HUES48 (cell line): ENCODE data around the gene GJB3.
"Not testable (repeated sequence)": the region's sequence is repeated elsewhere in the genome, so short reads cannot be mapped to it uniquely, and the experiment has no call there.

Experiments
- H3K27ac ChIP-seq: one replicate; pipeline ENCODE4 v1.7.0; 2013; ENCODE audit warnings: low read depth, low read length, inconsistent platforms
- H3K27me3 ChIP-seq: 2 replicates; pipeline ENCODE4 v1.6.1; 2013; ENCODE audit warnings: mild to moderate bottlenecking, low read length; ENCODE audit not compliant: control insufficient read depth, insufficient read depth
- H3K36me3 ChIP-seq: 2 replicates; pipeline ENCODE4 v1.6.1; 2013; ENCODE audit warnings: low read length; ENCODE audit not compliant: control insufficient read depth, insufficient read depth
- H3K4me1 ChIP-seq: 2 replicates; pipeline ENCODE4 v1.6.1; 2013; ENCODE audit warnings: mild to moderate bottlenecking, low read length; ENCODE audit not compliant: control insufficient read depth, insufficient read depth
- H3K4me3 ChIP-seq: 2 replicates; pipeline ENCODE4 v1.5.1; 2013; ENCODE audit warnings: mild to moderate bottlenecking, low read depth, low read length
- H3K9ac ChIP-seq: 2 replicates; pipeline ENCODE4 v1.6.1; 2013; ENCODE audit warnings: mild to moderate bottlenecking, low read depth, low read length, moderate library complexity
- H3K9me3 ChIP-seq: 2 replicates; pipeline ENCODE4 v1.6.1; 2013; ENCODE audit warnings: low read length; ENCODE audit not compliant: control insufficient read depth, insufficient read depth

Gene GJB3

DNA sequence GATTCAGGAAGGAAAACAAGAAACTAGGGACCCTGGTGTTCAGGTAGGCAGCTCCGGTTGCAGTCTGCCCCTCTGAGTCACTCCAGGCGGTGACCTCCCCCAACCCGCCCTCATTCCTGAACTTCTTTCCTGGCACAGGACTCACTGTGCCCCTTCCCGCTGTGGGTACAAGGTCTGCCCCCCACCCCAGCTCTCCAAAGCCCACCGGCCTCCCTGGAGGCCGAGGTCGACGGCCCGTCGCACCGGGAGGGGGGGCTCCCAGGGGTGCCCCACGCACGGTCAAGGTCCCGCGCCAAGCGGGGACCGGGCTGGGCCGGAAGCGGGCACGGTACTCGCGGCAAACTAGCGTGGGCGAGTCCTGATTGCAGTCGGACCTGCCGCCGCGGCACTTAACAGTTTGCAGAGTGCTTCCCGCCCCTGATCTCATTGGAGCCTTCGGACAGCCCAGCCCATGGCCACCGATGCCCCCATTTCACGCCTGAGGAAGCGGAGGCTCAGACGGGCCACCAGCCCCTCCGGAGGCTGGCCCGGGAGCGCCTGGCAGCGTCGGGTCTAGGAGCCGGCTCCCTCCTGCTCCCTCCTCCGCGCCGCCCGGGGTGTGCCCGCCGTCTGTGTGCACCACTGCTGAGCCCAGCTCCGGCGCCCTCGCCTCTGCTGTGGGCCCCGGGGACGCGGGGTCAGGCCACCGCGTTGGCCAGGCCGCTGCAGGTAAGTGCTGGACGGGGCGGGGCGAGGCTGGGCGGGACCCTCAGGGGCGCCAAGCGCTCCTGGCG is at the start of gene GJB3:
Gene GJB3 (plus strand): TSS at position 144 of the 773 bp plus-strand sequence. CDS start 3,549 bp downstream, outside the sequence.
- peaks cover 34% of the 10 kb centered on the region for H3K27me3 ChIP-seq
- H3K4me3 ChIP-seq: peak within 1 kb of the TSS; percentile 74
- H3K27ac ChIP-seq: no peak within 1 kb of the TSS
- peak within 1 kb of the TSS; percentile 35 for H3K9ac ChIP-seq
- no peaks in the 10 kb centered on the region for H3K9me3 ChIP-seq
- H3K36me3 ChIP-seq: no peaks in the 10 kb centered on the region
- peaks cover 10% of the 10 kb centered on the region; the same call in 1 of the 2 replicates for H3K4me1 ChIP-seq

DNA sequence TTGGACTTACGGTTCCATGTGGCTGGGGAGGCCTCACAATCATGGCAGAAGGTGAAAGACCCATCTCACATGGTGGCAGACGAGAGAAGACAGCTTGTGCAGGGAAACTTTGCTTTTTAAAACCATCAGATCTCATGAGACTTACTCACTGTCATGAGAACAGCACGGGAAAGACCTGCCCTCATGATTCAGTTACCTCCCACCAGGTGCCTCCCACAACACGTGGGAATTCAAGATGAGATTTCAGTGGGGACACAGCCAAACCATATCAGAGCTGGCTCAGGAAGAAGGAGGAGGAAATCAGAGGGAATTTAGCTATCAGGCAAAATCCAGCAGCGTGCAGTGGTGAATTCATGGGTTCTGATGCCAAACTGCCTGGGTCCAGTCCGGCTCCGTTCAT is 48.2 kb upstream of the GJB3 start:
- not testable (repeated sequence) for H3K27ac ChIP-seq, H3K4me1 ChIP-seq, H3K36me3 ChIP-seq, H3K4me3 ChIP-seq, H3K9ac ChIP-seq, H3K27me3 ChIP-seq, H3K9me3 ChIP-seq

DNA sequence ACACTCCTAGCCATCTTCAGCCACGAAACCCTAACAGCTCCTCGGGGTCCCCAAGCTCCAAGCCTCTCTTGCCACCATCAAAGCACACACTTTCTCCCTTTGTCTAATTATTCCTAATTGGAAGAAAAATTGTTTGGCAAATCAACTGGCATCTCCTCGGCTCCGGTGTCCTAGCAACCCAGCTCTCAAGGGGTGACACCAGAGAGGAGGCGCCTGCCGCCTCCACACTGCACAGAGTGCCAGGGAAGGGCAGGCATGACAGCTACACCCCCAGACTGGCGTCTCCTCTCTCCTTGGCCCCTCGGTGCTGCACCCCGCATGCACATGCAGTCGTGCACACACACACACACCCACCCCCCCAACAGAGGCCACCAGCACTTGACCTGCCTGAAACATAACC is 44.3 kb upstream of the GJB3 start:
- Histone ChIP-seq H3K4me3 (no peak overlapping the region), H3K36me3 (no peaks in the 10 kb centered on the region), H3K27ac (no peak overlapping the region), H3K27me3 (no peaks in the 10 kb centered on the region; the same call in 1 of the 2 replicates), H3K9me3 (no peaks in the 10 kb centered on the region), H3K9ac (no peak overlapping the region), H3K4me1 (no peaks in the 10 kb centered on the region)

DNA sequence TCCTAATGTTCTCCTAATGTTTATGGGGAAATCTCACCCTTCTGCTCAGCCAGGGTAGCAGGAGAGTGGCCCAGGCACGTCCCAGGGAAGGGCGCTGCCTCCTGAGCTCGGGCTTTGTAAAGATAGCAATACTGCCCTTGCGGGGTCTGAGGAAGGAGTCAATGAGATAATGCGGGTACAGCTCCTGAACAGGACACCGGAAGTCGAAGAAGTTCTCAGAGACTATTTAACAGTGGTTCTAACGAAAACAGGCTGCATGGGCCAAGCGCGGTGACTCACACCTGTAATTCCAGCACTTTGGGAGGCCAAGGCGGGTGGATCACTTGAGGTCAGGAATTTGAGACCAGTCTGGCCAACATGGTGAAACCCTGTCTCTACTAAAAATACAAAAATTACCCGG is 43.8 kb upstream of the GJB3 start:
- not testable (repeated sequence) for H3K36me3 ChIP-seq, H3K27ac ChIP-seq, H3K4me3 ChIP-seq, H3K9ac ChIP-seq, H3K27me3 ChIP-seq, H3K9me3 ChIP-seq, H3K4me1 ChIP-seq

DNA sequence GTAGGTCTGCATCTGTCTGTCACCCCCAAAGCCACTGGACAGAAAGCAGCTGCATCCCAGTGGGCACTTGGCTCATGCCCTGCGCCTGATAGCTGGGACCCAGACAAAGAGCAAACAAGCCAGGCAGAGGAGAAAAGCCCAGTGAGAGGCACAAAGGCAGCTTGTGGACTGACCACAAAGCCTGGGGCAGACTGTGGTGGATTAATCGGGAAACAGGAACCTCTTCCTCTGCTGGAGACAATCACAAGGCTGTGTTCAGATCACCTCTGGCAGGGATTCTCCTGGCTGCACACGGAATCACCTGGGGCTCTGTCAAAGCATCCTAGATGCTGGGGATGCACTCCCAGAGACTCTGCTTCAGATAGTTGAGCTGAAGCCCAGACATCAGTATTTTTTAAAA is 41.4 kb upstream of the GJB3 start:
- H3K4me1 ChIP-seq: no peaks in the 10 kb centered on the region
- no peaks in the 10 kb centered on the region for H3K9me3 ChIP-seq
- no peak overlapping the region for H3K9ac ChIP-seq
- no peak overlapping the region for H3K4me3 ChIP-seq
- no peaks in the 10 kb centered on the region for H3K36me3 ChIP-seq
- no peak overlapping the region for H3K27ac ChIP-seq
- H3K27me3 ChIP-seq: peaks cover 6% of the 10 kb centered on the region

DNA sequence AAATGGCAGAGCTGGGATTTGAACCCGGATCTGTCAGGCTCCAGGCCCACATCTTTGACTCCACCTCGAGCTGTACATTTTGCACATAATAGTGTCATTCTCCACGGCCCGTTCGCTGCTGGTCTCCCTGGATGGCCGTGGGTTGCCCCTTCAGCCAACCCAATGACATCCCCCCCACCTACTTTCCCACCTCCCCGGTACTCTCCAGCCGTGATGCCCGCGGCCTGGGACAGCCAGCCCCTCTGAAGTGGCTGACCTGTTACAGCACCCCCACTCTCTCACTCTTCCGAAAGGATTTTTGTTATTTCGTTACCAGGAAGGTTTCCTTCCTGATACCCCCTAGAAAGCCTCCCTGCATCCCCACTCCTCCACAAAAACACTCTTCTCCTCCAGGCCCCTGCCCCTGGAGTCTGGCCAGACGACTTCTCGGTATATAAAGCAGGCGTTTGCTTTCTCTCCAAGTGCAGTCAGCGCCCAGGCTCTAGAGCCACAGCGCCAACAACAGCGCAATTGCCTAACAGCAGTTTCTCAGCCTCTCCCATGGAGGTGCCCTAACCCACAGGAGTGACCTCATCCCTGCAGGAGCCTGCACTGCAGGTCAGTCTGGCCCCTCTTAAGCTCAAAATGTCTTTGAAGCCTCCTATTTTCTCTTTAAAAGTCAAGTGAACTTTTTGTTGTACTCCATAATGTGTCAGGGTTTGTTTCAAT is 40.7 kb upstream of the GJB3 start:
- H3K9ac ChIP-seq: no peak overlapping the region

DNA sequence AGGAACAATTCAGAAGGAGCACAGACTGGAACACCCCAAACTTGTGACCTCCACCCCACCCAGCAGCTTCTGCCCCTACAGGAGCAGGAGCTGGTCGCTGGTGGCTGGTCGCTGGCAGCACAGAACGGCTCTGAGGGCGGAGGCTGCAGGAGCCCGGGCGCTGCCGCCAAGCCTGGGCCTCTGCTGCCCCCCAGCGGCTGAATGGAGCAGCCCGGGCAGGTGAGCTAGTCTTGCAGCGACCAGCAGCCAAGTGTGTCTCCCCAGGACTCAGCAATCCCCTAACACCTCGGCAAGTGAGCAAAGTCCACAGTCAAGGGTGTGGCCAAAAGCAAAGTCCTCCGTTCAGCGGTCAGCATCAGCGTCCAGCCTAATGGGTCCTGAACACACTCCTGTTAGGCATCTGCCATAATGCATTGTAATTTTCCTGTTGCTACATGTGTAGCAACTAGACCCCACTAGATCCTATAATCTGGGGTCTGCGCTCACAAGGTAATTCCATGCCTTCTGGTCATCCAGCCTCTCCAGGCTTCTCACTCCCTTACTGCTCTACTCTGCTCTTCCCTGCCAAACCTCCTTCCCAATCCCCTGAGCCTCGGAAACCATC is 38.2 kb upstream of the GJB3 start:
- Histone ChIP-seq H3K9ac (no peak overlapping the region), H3K4me1 (no peaks in the 10 kb centered on the region), H3K36me3 (no peaks in the 10 kb centered on the region), H3K27me3 (peaks cover 6% of the 10 kb centered on the region), H3K27ac (no peak overlapping the region), H3K9me3 (no peaks in the 10 kb centered on the region), H3K4me3 (no peak overlapping the region)

More for the DNA sequence above, 40.7 kb upstream of the GJB3 start:
- H3K4me3 ChIP-seq: no peak overlapping the region
- H3K4me1 ChIP-seq: no peaks in the 10 kb centered on the region
- H3K27me3 ChIP-seq: peaks cover 6% of the 10 kb centered on the region
- H3K9me3 ChIP-seq: no peaks in the 10 kb centered on the region
- H3K36me3 ChIP-seq: no peaks in the 10 kb centered on the region
- H3K27ac ChIP-seq: no peak overlapping the region

DNA sequence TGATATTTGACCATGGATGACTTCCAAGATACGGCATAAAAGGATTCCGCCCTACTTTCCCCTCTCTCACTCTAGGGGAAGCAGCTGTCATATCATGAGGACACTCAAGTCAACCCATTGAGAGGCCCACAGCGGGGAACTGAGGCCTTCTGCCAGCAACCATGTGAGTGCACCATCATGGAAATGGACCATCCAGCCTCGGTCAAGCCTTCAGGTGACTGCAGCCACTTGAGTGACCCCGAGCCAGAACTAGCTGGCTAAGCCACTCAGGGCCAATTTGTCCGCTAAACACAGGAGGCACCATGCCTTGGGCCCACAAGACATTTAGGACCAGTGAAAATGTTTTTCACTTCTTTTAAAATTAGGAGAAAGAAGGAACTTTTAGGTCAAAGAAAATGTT is 37.2 kb upstream of the GJB3 start:
- Histone ChIP-seq H3K9me3 (no peaks in the 10 kb centered on the region), H3K36me3 (no peaks in the 10 kb centered on the region), H3K4me3 (no peak overlapping the region), H3K4me1 (no peaks in the 10 kb centered on the region), H3K9ac (no peak overlapping the region), H3K27ac (no peak overlapping the region), H3K27me3 (peaks cover 6% of the 10 kb centered on the region)

DNA sequence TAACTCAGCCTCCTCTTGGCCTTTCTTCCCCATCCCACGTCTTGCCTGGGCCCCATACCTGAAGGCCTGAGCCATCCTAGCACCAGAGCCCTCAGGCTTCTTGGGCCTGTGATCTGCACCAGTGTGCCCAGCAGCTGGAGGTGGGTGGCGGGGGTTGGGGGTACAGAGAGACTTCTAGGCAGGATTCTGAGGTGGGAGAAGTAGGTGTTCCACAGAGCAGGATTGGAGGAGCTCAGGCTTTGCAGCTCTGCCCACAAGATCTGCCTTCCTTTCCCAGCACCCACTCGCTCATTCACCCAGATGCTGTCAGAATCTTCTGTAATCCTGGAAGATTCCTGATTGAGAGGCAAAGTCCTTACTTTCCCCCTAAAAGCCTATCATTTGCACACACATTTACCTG is 36.2 kb upstream of the GJB3 start:
- H3K36me3 ChIP-seq: no peaks in the 10 kb centered on the region
- no peaks in the 10 kb centered on the region for H3K9me3 ChIP-seq

DNA sequence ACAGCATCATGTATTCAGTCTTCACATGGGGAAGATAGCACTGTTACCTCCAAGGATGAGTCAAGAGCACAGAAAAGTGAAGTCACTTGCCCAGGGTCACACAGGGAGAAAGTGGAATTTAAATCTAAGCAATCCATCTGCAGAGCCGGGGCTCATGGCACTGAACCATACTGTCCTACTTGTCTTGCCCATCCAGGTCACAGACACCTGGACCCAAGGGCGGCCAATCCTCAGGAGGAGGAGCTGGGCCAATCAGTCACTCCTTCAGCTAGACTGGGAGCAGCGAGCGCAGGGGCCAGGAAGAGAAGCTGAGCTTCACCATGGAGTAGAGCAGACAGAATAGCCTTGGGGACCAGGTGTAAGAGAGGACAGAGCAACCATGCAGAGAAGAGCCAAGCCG is 35.3 kb upstream of the GJB3 start:
- Histone ChIP-seq H3K9me3 (no peaks in the 10 kb centered on the region), H3K4me3 (no peak overlapping the region), H3K4me1 (peaks cover 11% of the 10 kb centered on the region), H3K27ac (no peak overlapping the region), H3K36me3 (no peaks in the 10 kb centered on the region), H3K27me3 (peaks cover 6% of the 10 kb centered on the region), H3K9ac (no peak overlapping the region)

More for the DNA sequence above, 36.2 kb upstream of the GJB3 start:
- H3K9ac ChIP-seq: no peak overlapping the region
- peaks cover 6% of the 10 kb centered on the region for H3K4me1 ChIP-seq
- H3K27ac ChIP-seq: no peak overlapping the region
- H3K4me3 ChIP-seq: no peak overlapping the region
- H3K27me3 ChIP-seq: peaks cover 6% of the 10 kb centered on the region

DNA sequence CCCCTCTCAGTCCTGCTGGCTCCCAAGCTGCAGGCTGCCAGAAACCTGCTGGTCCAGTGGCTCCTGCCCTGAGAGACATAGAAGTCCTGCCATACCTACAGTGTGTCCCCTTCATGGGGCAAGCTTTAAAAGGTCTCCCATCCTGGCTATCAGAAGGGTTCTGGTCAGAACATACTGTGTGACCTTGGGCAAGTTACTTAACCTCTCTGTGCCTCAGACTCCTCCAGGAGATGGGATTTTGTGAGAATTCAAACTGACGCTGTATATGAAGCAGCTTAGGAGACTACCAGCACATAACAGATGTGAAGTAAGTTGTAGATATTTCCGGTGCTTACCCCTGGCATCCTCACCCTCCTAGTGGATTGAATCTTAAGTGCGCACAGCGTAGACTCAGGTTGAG is 34.9 kb upstream of the GJB3 start:
- no peak overlapping the region for H3K4me3 ChIP-seq
- H3K27ac ChIP-seq: no peak overlapping the region
- peaks cover 11% of the 10 kb centered on the region for H3K4me1 ChIP-seq
- H3K9me3 ChIP-seq: no peaks in the 10 kb centered on the region
- no peaks in the 10 kb centered on the region for H3K36me3 ChIP-seq
- peaks cover 6% of the 10 kb centered on the region for H3K27me3 ChIP-seq
- H3K9ac ChIP-seq: no peak overlapping the region
